Liver (tissue), 9 donors: ENCODE results near the gene FBXO2. TPM values are rescaled to one million over a fixed set of nuclear protein-coding genes. Genes with fewer than 3 reads are reported as not detected.

ENCODE experiments used
- DNase-seq: peaks from one replicate; pipeline ENCODE4 v3.0.0-alpha.2; 2017; ENCODE audit warnings: low spot score
- H3K27ac ChIP-seq, 2 donors: one replicate each; pipeline ENCODE4 v1.7.0; 2013; ENCODE audit warnings: inconsistent platforms in 2 of 2, low read length in 2 of 2, control low read depth in 1 of 2, low read depth in 1 of 2, mild to moderate bottlenecking in 1 of 2
- H3K27me3 ChIP-seq, 4 donors: one replicate each; pipeline versions ENCODE4 v1.6.1 to v1.7.0; 2013; ENCODE audit warnings: low read length in 3 of 4, inconsistent platforms in 1 of 4, mild to moderate bottlenecking in 1 of 4, moderate library complexity in 1 of 4; ENCODE audit not compliant: control insufficient read depth in 4 of 4, insufficient read depth in 4 of 4
- H3K36me3 ChIP-seq, 4 donors: one replicate each; pipeline versions ENCODE4 v1.6.1 to v1.7.0; 2013; ENCODE audit warnings: low read length in 3 of 4, mild to moderate bottlenecking in 3 of 4, low read depth in 1 of 4, moderate library complexity in 1 of 4; ENCODE audit not compliant: control insufficient read depth in 4 of 4, insufficient read depth in 3 of 4
- H3K4me1 ChIP-seq, 4 donors: one replicate each; pipeline versions ENCODE4 v1.6.1 to v1.7.0; 2013; ENCODE audit warnings: low read length in 3 of 4, mild to moderate bottlenecking in 3 of 4, moderate library complexity in 1 of 4; ENCODE audit not compliant: control insufficient read depth in 4 of 4, insufficient read depth in 4 of 4
- H3K4me3 ChIP-seq, 3 donors: one replicate each; pipeline versions ENCODE4 v1.6.1 to v1.7.0; 2013; ENCODE audit warnings: low read length in 3 of 3, control low read depth in 1 of 3, low read depth in 1 of 3, mild to moderate bottlenecking in 1 of 3
- H3K9ac ChIP-seq, 2 donors: one replicate each; pipeline ENCODE4 v1.7.0; 2013; ENCODE audit warnings: low read length in 2 of 2, mild to moderate bottlenecking in 2 of 2, moderate library complexity in 2 of 2, control low read depth in 1 of 2, low read depth in 1 of 2
- H3K9me3 ChIP-seq, 4 donors: one replicate each; pipeline versions ENCODE4 v1.6.1 to v1.7.0; 2013; ENCODE audit warnings: low read length in 3 of 4; ENCODE audit not compliant: control insufficient read depth in 4 of 4
- ATF3 ChIP-seq: IDR thresholded peaks from 2 replicates; pipeline ENCODE4 v1.6.1; 2016; ENCODE audit warnings: antibody characterized with exemption
- CTCF ChIP-seq: fragments of 150-350 bp; IDR thresholded peaks from 2 replicates; pipeline ENCODE4 v1.5.1; 2017; ENCODE audit warnings: improper control_type of control experiment, low read depth, low read length; ENCODE audit not compliant: missing input control
- EGR1 ChIP-seq, 2 donors: IDR thresholded peaks; 2 replicates each; pipeline ENCODE4 v1.6.1; 2016 to 2018; ENCODE audit warnings: antibody characterized with exemption in 2 of 2, low read depth in 2 of 2
- FOXA1 ChIP-seq: IDR thresholded peaks from 2 replicates; pipeline ENCODE4 v1.6.1; 2016; ENCODE audit warnings: antibody characterized with exemption
- FOXA2 ChIP-seq: IDR thresholded peaks from 2 replicates; pipeline ENCODE4 v1.6.1; 2016; ENCODE audit warnings: antibody characterized with exemption
- GABPA ChIP-seq, 2 donors: IDR thresholded peaks in 1 of 2; conservative IDR thresholded peaks in 1 of 2; 2 replicates each; pipeline ENCODE4 v1.6.1; 2016; ENCODE audit warnings: antibody characterized with exemption in 2 of 2, mild to moderate bottlenecking in 1 of 2, moderate library complexity in 1 of 2
- HNF4A ChIP-seq, 2 donors: conservative IDR thresholded peaks; 2 replicates each; pipeline ENCODE4 v1.6.1; 2016; ENCODE audit warnings: antibody characterized with exemption in 2 of 2, mild to moderate bottlenecking in 2 of 2
- HNF4G ChIP-seq: IDR thresholded peaks from 2 replicates; pipeline ENCODE4 v1.6.1; 2016; ENCODE audit warnings: antibody characterized with exemption
- JUND ChIP-seq, 2 donors: IDR thresholded peaks; 2 replicates each; pipeline ENCODE4 v1.6.1; 2016; ENCODE audit warnings: antibody characterized with exemption in 2 of 2
- MAX ChIP-seq: IDR thresholded peaks from 2 replicates; pipeline ENCODE4 v1.6.1; 2016; ENCODE audit warnings: antibody characterized with exemption
- NR2F2 ChIP-seq: IDR thresholded peaks from 2 replicates; pipeline ENCODE4 v1.6.1; 2016; ENCODE audit warnings: antibody characterized with exemption
- RAD21 ChIP-seq, 2 donors: IDR thresholded peaks; 2 replicates each; pipeline ENCODE4 v1.6.1; 2016; ENCODE audit warnings: antibody characterized with exemption in 2 of 2, mild to moderate bottlenecking in 2 of 2
- REST ChIP-seq: IDR thresholded peaks from 2 replicates; pipeline ENCODE4 v1.6.1; 2016; ENCODE audit warnings: antibody characterized with exemption, mild to moderate bottlenecking
- RXRA ChIP-seq, 2 donors: IDR thresholded peaks; 2 replicates each; pipeline ENCODE4 v1.6.1; 2017 to 2018; ENCODE audit warnings: antibody characterized with exemption in 2 of 2, mild to moderate bottlenecking in 1 of 2
- SP1 ChIP-seq: IDR thresholded peaks from 2 replicates; pipeline ENCODE4 v1.6.1; 2018; ENCODE audit warnings: antibody characterized with exemption, mild to moderate bottlenecking
- TAF1 ChIP-seq: conservative IDR thresholded peaks from 2 replicates; pipeline ENCODE4 v1.6.1; 2016; ENCODE audit warnings: antibody characterized with exemption, mild to moderate bottlenecking
- YY1 ChIP-seq: IDR thresholded peaks from 2 replicates; pipeline ENCODE4 v1.6.1; 2016; ENCODE audit warnings: antibody characterized with exemption, mild to moderate bottlenecking
- ZBTB33 ChIP-seq: IDR thresholded peaks from 2 replicates; pipeline ENCODE4 v1.6.1; 2016; ENCODE audit warnings: antibody characterized with exemption
- WGBS: extraction: QIAGEN DNeasy Blood & Tissue Kit; methylation state at CpG from one replicate; pipeline ENCODE4 v1.1.7; 2013; 5-methylcytosine and 5-hydroxymethylcytosine counted together
- polyA plus RNA-seq, 2 donors: library from polyadenylated mRNA; stranded (reverse) in 1 of 2; unstranded in 1 of 2; fragments of 200-250 nt in 1 of 2; fragments of >200 nt in 1 of 2; fragmentation: Nextera tagmentation in 1 of 2; extraction: Ambion mirVana in 1 of 2; gene quantifications; one replicate each; pipeline versions ENCODE4 v1.2.1 to v1.2.3, GENCODE V29; 2013 to 2015
- total RNA-seq, 2 donors: library from RNA; depleted of rRNA; stranded (reverse); fragments of >200 nt; gene quantifications; one replicate each; pipeline ENCODE4 v1.2.3, GENCODE V29; 2014
- donor health status: healthy.
- donor health status: healthy.
- donor health status: healthy.
- donor health status: healthy.
- donor health status: healthy.

Gene FBXO2
- total and polyA plus RNA-seq, 4 donors: 1.7 to 20.9 (median 4.0) TPM

- TF ChIP-seq NR2F2: no peak
- TF ChIP-seq REST: no peak
- no peak for TF ChIP-seq YY1
- no peak for TF ChIP-seq MAX
- TF ChIP-seq GABPA (IDR thresholded peaks at IDR 0.05 in 1 of 2, conservative IDR thresholded peaks at IDR 0.05 in 1 of 2): no peak
- TF ChIP-seq SP1: no peak
- TF ChIP-seq ZBTB33: no peak
- H3K4me1 ChIP-seq: no peaks in the 10 kb centered on the region
- no peaks in the 10 kb centered on the region for H3K9me3 ChIP-seq
- no peak for DNase-seq
- H3K9ac ChIP-seq: no peak overlapping the region
- no peak overlapping the region for H3K27ac ChIP-seq
- WGBS: 73% methylated on average over 6 of the region's 6 CpGs
- H3K36me3 ChIP-seq: no peaks in the 10 kb centered on the region
- peaks cover 0 to 2% (median 0%) of the 10 kb centered on the region in 4 donors for H3K27me3 ChIP-seq
- H3K4me3 ChIP-seq: no peak overlapping the region
These were observed 54.2 kb downstream of the FBXO2 start for GRCh38 chr1:11599891-11600576.

- H3K27ac ChIP-seq: no peak overlapping the region
- H3K4me3 ChIP-seq: no peak overlapping the region
- TF ChIP-seq FOXA2: no peak
- TF ChIP-seq HNF4G: no peak
- TF ChIP-seq SP1: no peak
- no peak for TF ChIP-seq REST
- TF ChIP-seq CTCF: no peak
- TF ChIP-seq MAX: no peak
- TF ChIP-seq YY1: no peak
- TF ChIP-seq GABPA (IDR thresholded peaks at IDR 0.05 in 1 of 2, conservative IDR thresholded peaks at IDR 0.05 in 1 of 2): no peak
- TF ChIP-seq RXRA (IDR thresholded peaks at IDR 0.05): no peak
- no peak for TF ChIP-seq TAF1
- TF ChIP-seq ATF3: no peak
- no peak for TF ChIP-seq EGR1 (IDR thresholded peaks at IDR 0.05; ENCODE audit: low read depth in 2 of 2)
- no peak for TF ChIP-seq HNF4A (conservative IDR thresholded peaks at IDR 0.05)
- TF ChIP-seq RAD21 (IDR thresholded peaks at IDR 0.05): no peak
- no peak for TF ChIP-seq NR2F2
- TF ChIP-seq JUND (IDR thresholded peaks at IDR 0.05): no peak
- TF ChIP-seq FOXA1: no peak
- H3K36me3 ChIP-seq: no peaks in the 10 kb centered on the region
- 80% methylated on average over 5 of the region's 5 CpGs for WGBS
- H3K27me3 ChIP-seq: peaks cover 0 to 2% (median 0%) of the 10 kb centered on the region in 4 donors
- no peaks in the 10 kb centered on the region for H3K9me3 ChIP-seq
- H3K4me1 ChIP-seq: no peaks in the 10 kb centered on the region
- H3K9ac ChIP-seq: no peak overlapping the region
- DNase-seq: no peak
These were observed 55.8 kb downstream of the FBXO2 start for GRCh38 chr1:11598461-11598860.
